Measurements from ENCODE around the gene NTM.

GRCh38 chr11:131463162-131463561 is 92.7 kb downstream of the NTM start:
- TF ChIP-seq POLR2A (IDR thresholded peaks at IDR 0.05; ENCODE audit: low read depth, low read length) (no peak), POLR2AphosphoS5 (IDR thresholded peaks at IDR 0.05; ENCODE audit: low read depth, low read length) (no peak)

Data from GM12892 (cell line).